Measurements from ENCODE around the gene NR6A1. TPM values are rescaled to one million over a fixed set of nuclear protein-coding genes. Genes with fewer than 3 reads are reported as not detected.

NR6A1 gene
- total RNA-seq, 6 donors from 2014 or later: 4.2 to 34.6 (median 8.2) TPM

DNA sequence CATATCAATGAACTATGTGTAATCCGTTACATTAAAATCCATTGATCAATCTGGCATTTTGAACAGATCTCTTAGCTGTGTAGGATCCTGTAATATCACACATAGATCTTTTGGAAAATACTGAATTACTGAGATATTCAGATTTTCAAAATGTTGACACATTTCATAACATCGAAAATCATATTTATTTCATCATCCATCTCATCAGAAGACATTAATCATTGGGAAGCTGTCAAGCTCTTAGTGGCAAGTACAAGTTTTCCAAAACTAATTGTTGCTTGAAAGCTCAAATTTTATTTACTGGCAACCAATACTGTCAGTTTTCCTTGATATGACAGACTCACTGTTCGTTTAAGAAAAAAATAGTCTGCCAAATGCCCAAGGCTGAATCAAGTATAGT, 8.5 kb downstream of the NR6A1 start:
- H3K4me1 ChIP-seq: peaks cover 0 to 14% (median 7%) of the 10 kb centered on the region in 4 donors
- ATAC-seq (ENCODE audit: low FRiP score in 2 of 2) (no peak), DNase-seq (no peak)
- no peak for TF ChIP-seq POLR2AphosphoS5 (IDR thresholded peaks at IDR 0.05)
- TF ChIP-seq POLR2A (IDR thresholded peaks at IDR 0.05): no peak
- no peak for TF ChIP-seq EP300 (IDR thresholded peaks at IDR 0.05)
- TF ChIP-seq, protein P1, sequence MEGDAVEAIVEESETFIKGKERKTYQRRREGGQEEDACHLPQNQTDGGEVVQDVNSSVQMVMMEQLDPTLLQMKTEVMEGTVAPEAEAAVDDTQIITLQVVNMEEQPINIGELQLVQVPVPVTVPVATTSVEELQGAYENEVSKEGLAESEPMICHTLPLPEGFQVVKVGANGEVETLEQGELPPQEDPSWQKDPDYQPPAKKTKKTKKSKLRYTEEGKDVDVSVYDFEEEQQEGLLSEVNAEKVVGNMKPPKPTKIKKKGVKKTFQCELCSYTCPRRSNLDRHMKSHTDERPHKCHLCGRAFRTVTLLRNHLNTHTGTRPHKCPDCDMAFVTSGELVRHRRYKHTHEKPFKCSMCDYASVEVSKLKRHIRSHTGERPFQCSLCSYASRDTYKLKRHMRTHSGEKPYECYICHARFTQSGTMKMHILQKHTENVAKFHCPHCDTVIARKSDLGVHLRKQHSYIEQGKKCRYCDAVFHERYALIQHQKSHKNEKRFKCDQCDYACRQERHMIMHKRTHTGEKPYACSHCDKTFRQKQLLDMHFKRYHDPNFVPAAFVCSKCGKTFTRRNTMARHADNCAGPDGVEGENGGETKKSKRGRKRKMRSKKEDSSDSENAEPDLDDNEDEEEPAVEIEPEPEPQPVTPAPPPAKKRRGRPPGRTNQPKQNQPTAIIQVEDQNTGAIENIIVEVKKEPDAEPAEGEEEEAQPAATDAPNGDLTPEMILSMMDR (IDR thresholded peaks at IDR 0.05): no peak
- no peaks in the 10 kb centered on the region for H3K9me3 ChIP-seq
- H3K27ac ChIP-seq: no peak overlapping the region
- H3K27me3 ChIP-seq: no peaks in the 10 kb centered on the region
- H3K4me3 ChIP-seq: no peak overlapping the region
- no peaks in the 10 kb centered on the region for H3K36me3 ChIP-seq
- 76 to 87% methylated on average over 3 of the region's 3 CpGs for WGBS, 2 donors

DNA sequence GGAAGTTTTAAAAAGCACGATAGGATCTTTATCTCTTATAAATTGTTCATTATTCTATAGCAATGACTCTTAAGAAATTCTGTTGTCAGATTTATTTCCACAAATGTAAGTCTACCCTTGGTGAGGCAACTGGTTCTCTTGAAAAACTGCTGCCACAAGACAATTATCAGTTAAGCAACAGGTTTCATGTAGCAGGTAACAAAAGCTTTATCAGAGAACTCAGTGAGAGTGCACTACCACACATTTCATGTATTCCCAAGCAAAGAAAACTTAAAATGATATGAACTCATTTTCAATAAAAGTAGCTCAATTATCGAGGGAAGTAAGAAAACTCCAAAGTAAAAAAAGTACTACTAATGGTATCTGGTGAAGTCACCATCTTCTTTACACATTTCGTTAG, 9.4 kb downstream of the NR6A1 start:
- H3K27me3 ChIP-seq: no peaks in the 10 kb centered on the region

DNA sequence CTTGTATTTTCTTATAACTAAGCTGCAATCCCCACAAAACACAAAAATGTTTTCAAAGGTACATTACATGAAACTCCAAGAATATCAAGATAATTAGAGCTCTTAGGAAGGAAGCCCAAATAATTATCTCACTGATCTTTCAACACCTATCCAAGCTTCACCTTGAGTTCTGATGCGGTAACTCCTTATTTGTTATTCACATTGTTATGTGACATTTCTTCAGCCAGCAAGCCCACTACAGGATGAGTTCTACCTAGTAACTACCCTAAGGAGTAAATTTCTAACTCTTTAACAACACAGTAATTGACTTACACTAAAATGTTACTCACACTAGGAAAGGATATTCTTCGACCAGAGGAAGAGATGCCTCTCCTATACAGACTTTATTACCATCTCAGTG, 9.9 kb downstream of the NR6A1 start:
- Histone ChIP-seq H3K4me3 (no peak overlapping the region), H3K9me3 (no peaks in the 10 kb centered on the region), H3K27me3 (no peaks in the 10 kb centered on the region), H3K36me3 (no peaks in the 10 kb centered on the region), H3K4me1 (peaks cover 0 to 13% (median 9%) of the 10 kb centered on the region in 4 donors), H3K27ac (no peak overlapping the region)
- DNase-seq: no peak
- 64 to 79% methylated on average over 2 of the region's 2 CpGs for WGBS, 2 donors
- TF ChIP-seq POLR2A (IDR thresholded peaks at IDR 0.05) (no peak), EP300 (IDR thresholded peaks at IDR 0.05) (no peak), POLR2AphosphoS5 (IDR thresholded peaks at IDR 0.05) (no peak)
- TF ChIP-seq, protein P1 (IDR thresholded peaks at IDR 0.05): no peak
- ATAC-seq (ENCODE audit: low FRiP score in 2 of 2): no peak

More for the DNA sequence above, 9.4 kb downstream of the NR6A1 start:
- 82 to 86% methylated on average over 3 of the region's 3 CpGs for WGBS, 2 donors
- Histone ChIP-seq H3K27ac (no peak overlapping the region), H3K4me3 (no peak overlapping the region), H3K4me1 (peaks cover 0 to 16% (median 9%) of the 10 kb centered on the region in 4 donors), H3K36me3 (no peaks in the 10 kb centered on the region), H3K9me3 (no peaks in the 10 kb centered on the region)
- DNase-seq: no peak
- no peak for ATAC-seq (ENCODE audit: low FRiP score in 2 of 2)
- TF ChIP-seq POLR2AphosphoS5 (IDR thresholded peaks at IDR 0.05): no peak
- TF ChIP-seq EP300 (IDR thresholded peaks at IDR 0.05): no peak
- TF ChIP-seq, protein P1 (IDR thresholded peaks at IDR 0.05): no peak
- no peak for TF ChIP-seq POLR2A (IDR thresholded peaks at IDR 0.05)

DNA sequence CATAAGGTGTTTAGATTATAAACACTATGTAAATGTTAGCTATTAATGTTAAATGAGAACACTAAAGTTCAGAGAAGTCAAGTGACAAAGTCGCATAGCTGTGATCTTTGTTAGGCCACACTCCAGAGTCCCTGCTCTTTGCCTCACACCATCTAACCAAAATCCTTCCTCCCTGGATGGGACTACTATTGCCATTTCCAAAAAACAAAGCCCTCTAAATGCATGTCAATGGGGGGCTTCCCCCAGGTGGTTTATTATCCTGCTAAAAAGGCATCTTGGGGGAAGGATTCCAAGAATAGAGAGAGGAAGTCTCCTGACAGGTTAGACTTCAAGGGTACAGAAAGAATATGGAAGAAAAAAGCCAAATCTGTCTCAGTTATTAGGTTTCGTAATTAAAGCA, 10.4 kb downstream of the NR6A1 start:
- no peak overlapping the region for H3K4me3 ChIP-seq
- no peaks in the 10 kb centered on the region for H3K27me3 ChIP-seq
- ATAC-seq (ENCODE audit: low FRiP score in 2 of 2): no peak
- H3K9me3 ChIP-seq: no peaks in the 10 kb centered on the region
- DNase-seq: no peak
- no peak overlapping the region for H3K27ac ChIP-seq
- 95 to 97% methylated on average over 2 of the region's 2 CpGs for WGBS, 2 donors
- no peaks in the 10 kb centered on the region for H3K36me3 ChIP-seq
- TF ChIP-seq POLR2AphosphoS5 (IDR thresholded peaks at IDR 0.05) (no peak), EP300 (IDR thresholded peaks at IDR 0.05) (no peak), POLR2A (IDR thresholded peaks at IDR 0.05) (no peak)
- TF ChIP-seq, protein P1 (IDR thresholded peaks at IDR 0.05): no peak
- peaks cover 0 to 13% (median 9%) of the 10 kb centered on the region in 4 donors for H3K4me1 ChIP-seq

DNA sequence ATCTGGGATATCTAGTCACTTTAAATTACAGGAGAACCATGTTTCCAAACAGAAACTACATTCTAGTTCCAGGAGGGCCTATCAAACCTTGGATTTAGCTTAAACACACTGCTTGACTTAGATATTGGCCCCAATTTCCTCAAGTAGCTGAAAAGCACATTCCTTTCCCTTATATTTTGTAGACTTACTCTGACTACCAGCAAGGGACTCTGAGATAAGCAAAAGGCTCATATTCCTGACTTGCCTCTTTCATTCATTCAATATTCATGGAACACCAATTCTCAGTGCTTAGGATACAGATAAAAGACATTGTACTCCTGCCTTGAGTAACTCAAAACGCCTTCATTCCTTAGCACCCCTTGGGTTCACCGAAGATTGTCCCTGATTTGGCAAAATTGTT, 11.8 kb downstream of the NR6A1 start:
- DNase-seq (no peak), ATAC-seq (ENCODE audit: low FRiP score in 2 of 2) (no peak)
- Histone ChIP-seq H3K27me3 (no peaks in the 10 kb centered on the region), H3K9me3 (no peaks in the 10 kb centered on the region), H3K27ac (peak overlapping the region in 2 of 4 donors; percentile 16 to 18), H3K36me3 (no peaks in the 10 kb centered on the region), H3K4me1 (peaks cover 0 to 13% (median 9%) of the 10 kb centered on the region in 4 donors), H3K4me3 (no peak overlapping the region)
- WGBS, 2 donors: 70 to 83% methylated on average over 2 of the region's 2 CpGs
- TF ChIP-seq EP300 (IDR thresholded peaks at IDR 0.05) (no peak), POLR2A (IDR thresholded peaks at IDR 0.05) (no peak), POLR2AphosphoS5 (IDR thresholded peaks at IDR 0.05) (no peak)
- TF ChIP-seq, protein P1 (IDR thresholded peaks at IDR 0.05): no peak
